Upper lobe of right lung (tissue), 1 donor: ENCODE data around the gene IGFBP7. TPM values are rescaled to one million over a fixed set of nuclear protein-coding genes. Genes with fewer than 3 reads are reported as not detected.

Experiments used
- ATAC-seq: fragments of 200-7000 bp; cut with Tn5 transposase; one replicate; pipeline ENCODE4 v1.9.1; 2020; ENCODE audit warnings: mild to moderate bottlenecking, moderate library complexity
- DNase-seq: peaks from one replicate; pipeline ENCODE4 v3.0.0-alpha.2; 2020
- H3K27ac ChIP-seq: fragments of 200-600 bp; one replicate; pipeline ENCODE4 v1.8.0; 2022
- H3K27me3 ChIP-seq: fragments of 200-600 bp; one replicate; pipeline ENCODE4 v1.8.0; 2022; ENCODE audit warnings: mild to moderate bottlenecking
- H3K36me3 ChIP-seq: fragments of 200-600 bp; one replicate; pipeline ENCODE4 v1.8.0; 2022
- H3K4me1 ChIP-seq: fragments of 200-600 bp; one replicate; pipeline ENCODE4 v1.8.0; 2022
- H3K4me3 ChIP-seq: fragments of 200-600 bp; one replicate; pipeline ENCODE4 v1.8.0; 2022; ENCODE audit warnings: mild to moderate bottlenecking
- H3K9me3 ChIP-seq: fragments of 200-600 bp; one replicate; pipeline ENCODE4 v1.8.0; 2022
- intact Hi-C: fragments of 100-400 bp; cut with DNase I; formaldehyde crosslinking; loops from one replicate; pipeline ENCODE4 v1.11.0; 2022
- total RNA-seq: library from RNA; stranded (reverse); fragmentation: NEBNext Ultra II Directional; extraction: Animal tissue kit (Norgen Biotek cat#: 25700); gene quantifications from one replicate; pipeline ENCODE4 v1.2.1, GENCODE V29; 2021
- TF ChIP-seq, protein P1 (sequence below): fragments of 200-600 bp; IDR thresholded peaks from one replicate; pipeline ENCODE4 v1.8.0; 2022; ENCODE audit warnings: antibody characterized with exemption
- donor health status: DM: no; HTN: yes; CAD: no; lungs with severe emphysema.

IGFBP7 gene
- total RNA-seq, 1 donor from 2014 or later: 661 TPM

DNA sequence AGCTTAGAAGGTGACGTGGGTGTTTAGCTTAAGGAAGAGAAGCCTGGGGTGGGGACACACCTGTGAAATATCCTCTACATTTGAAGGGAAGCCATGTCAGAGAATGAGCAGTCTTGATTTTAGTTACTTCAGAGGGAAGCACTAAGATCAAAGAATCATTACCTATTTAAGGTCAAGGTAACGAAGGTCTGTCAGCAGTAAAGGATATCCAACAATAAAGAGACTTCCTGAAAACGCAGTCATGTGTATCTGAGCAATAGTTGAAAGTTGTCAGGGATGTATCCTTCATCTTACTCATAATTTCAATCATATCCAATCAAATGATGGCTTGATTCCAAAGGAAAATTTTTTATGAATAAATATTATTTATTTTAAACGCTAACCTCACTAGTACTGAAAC lies 33.5 kb downstream of the IGFBP7 start:
- DNase-seq (no peak), ATAC-seq (no peak)
- Histone ChIP-seq H3K4me1 (peaks cover 25% of the 10 kb centered on the region), H3K27me3 (no peaks in the 10 kb centered on the region), H3K36me3 (no peaks in the 10 kb centered on the region), H3K27ac (no peak overlapping the region), H3K4me3 (no peak overlapping the region), H3K9me3 (no peaks in the 10 kb centered on the region)
- intact Hi-C loops: no loop called here
- TF ChIP-seq, protein P1, sequence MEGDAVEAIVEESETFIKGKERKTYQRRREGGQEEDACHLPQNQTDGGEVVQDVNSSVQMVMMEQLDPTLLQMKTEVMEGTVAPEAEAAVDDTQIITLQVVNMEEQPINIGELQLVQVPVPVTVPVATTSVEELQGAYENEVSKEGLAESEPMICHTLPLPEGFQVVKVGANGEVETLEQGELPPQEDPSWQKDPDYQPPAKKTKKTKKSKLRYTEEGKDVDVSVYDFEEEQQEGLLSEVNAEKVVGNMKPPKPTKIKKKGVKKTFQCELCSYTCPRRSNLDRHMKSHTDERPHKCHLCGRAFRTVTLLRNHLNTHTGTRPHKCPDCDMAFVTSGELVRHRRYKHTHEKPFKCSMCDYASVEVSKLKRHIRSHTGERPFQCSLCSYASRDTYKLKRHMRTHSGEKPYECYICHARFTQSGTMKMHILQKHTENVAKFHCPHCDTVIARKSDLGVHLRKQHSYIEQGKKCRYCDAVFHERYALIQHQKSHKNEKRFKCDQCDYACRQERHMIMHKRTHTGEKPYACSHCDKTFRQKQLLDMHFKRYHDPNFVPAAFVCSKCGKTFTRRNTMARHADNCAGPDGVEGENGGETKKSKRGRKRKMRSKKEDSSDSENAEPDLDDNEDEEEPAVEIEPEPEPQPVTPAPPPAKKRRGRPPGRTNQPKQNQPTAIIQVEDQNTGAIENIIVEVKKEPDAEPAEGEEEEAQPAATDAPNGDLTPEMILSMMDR: no peak

GRCh38 chr4:57075367-57075766 lies 34.8 kb downstream of the IGFBP7 start:
- intact Hi-C loops: no loop called here
- TF ChIP-seq, protein P1: no peak
- no peak for DNase-seq
- H3K4me3 ChIP-seq: no peak overlapping the region
- no peaks in the 10 kb centered on the region for H3K9me3 ChIP-seq
- no peak for ATAC-seq
- no peaks in the 10 kb centered on the region for H3K36me3 ChIP-seq
- no peak overlapping the region for H3K27ac ChIP-seq
- no peaks in the 10 kb centered on the region for H3K27me3 ChIP-seq
- H3K4me1 ChIP-seq: peaks cover 24% of the 10 kb centered on the region

DNA sequence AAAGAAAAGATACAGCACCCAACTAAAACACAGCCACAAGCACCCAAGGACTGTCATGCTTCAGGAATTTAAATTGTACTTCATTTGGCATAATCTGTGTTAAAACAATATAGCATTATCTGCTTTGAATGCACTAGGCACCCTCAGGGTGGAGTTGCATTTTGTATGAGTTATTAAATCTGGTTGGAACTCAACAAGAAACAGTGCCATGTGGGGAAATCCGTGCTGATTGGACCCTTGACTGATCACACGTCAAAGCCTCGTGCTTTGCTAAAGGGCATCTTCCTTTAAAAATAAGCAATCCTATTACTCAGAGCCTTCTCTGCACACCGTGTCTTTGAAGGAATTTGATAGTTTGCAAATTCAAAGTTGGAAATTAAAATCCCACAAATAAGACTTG lies 35.4 kb downstream of the IGFBP7 start:
- no peak for ATAC-seq
- TF ChIP-seq, protein P1: no peak
- intact Hi-C loops: no loop called here
- peaks cover 24% of the 10 kb centered on the region for H3K4me1 ChIP-seq
- no peaks in the 10 kb centered on the region for H3K36me3 ChIP-seq
- H3K27ac ChIP-seq: no peak overlapping the region
- DNase-seq: no peak
- no peak overlapping the region for H3K4me3 ChIP-seq
- no peaks in the 10 kb centered on the region for H3K27me3 ChIP-seq
- H3K9me3 ChIP-seq: no peaks in the 10 kb centered on the region

GRCh38 chr4:57073559-57073958 lies 36.6 kb downstream of the IGFBP7 start:
- Histone ChIP-seq H3K4me3 (no peak overlapping the region), H3K4me1 (peaks cover 19% of the 10 kb centered on the region), H3K36me3 (no peaks in the 10 kb centered on the region), H3K27me3 (no peaks in the 10 kb centered on the region), H3K27ac (no peak overlapping the region), H3K9me3 (no peaks in the 10 kb centered on the region)
- ATAC-seq (no peak), DNase-seq (no peak)
- intact Hi-C loops: no loop called here
- TF ChIP-seq, protein P1: no peak

DNA sequence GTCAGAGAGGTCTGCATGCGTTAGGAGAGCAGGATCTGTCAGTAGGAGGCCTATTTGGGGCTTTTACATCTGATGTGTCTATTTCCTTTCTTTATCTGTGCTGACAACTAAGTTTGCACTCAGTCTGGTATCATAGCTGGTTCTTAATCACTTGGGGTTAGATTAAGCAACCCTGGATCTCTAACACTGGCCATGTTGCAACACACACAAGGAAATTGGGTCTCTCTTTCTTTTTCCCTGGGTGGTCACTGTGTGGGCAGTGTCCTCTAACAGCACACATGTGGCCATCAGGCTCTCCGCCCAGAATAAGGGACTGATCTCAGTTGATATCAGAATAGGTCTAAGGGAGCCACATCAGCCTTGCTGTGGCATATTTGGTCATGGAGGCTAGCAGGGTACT lies 38.9 kb downstream of the IGFBP7 start:
- no peak overlapping the region for H3K27ac ChIP-seq
- H3K4me3 ChIP-seq: no peak overlapping the region
- no peaks in the 10 kb centered on the region for H3K9me3 ChIP-seq
- TF ChIP-seq, protein P1: no peak
- DNase-seq (no peak), ATAC-seq (peak; percentile 70)
- intact Hi-C loops: no loop called here
- peaks cover 21% of the 10 kb centered on the region for H3K4me1 ChIP-seq
- no peaks in the 10 kb centered on the region for H3K27me3 ChIP-seq
- H3K36me3 ChIP-seq: no peaks in the 10 kb centered on the region

GRCh38 chr4:57070461-57070860 lies 39.7 kb downstream of the IGFBP7 start:
- intact Hi-C loops: no loop called here
- DNase-seq: no peak
- TF ChIP-seq, protein P1: no peak
- ATAC-seq: no peak
- Histone ChIP-seq H3K27me3 (no peaks in the 10 kb centered on the region), H3K9me3 (no peaks in the 10 kb centered on the region), H3K36me3 (no peaks in the 10 kb centered on the region), H3K27ac (no peak overlapping the region), H3K4me3 (no peak overlapping the region), H3K4me1 (peaks cover 29% of the 10 kb centered on the region)
